ENCODE results near the gene FAM174C. TPM values are rescaled to one million over a fixed set of nuclear protein-coding genes. Genes with fewer than 3 reads are reported as not detected.

Gene FAM174C
- total and polyA plus RNA-seq, 2 of the 8 experiments (the other 6 are each of a cell fraction or from before 2014, with no cell fraction given): 44.5 to 125 TPM

GRCh38 chr19:1307755-1308303 is 32.5 kb downstream of the FAM174C start:
- no peak overlapping the region for H2AFZ ChIP-seq (ENCODE audit: low read length)
- H3K18ac ChIP-seq (ENCODE audit: extremely low read depth, low read length): no peak overlapping the region
- H3K27ac ChIP-seq (ENCODE audit: low read depth, low read length): no peak overlapping the region
- H4K20me1 ChIP-seq (replicated peaks in 1 of 2; ENCODE audit: control insufficient read depth in 1 of 2, insufficient read depth in 2 of 2, low read length in 2 of 2): no peaks in the 10 kb centered on the region
- H2BK15ac ChIP-seq (ENCODE audit: low read length): no peak overlapping the region
- H4K91ac ChIP-seq (replicated peaks; ENCODE audit: insufficient read length, low read length): no peak overlapping the region
- no peak overlapping the region for H2BK120ac ChIP-seq (replicated peaks; ENCODE audit: low read depth, low read length)
- H3K4me1 ChIP-seq (replicated peaks in 1 of 4; ENCODE audit: control insufficient read depth in 3 of 4, insufficient read depth in 4 of 4, low read length in 3 of 4): peaks cover 0 to 4% (median 0%) of the 10 kb centered on the region in 4 experiments; a peak in 1 of 7 replicates
- no peak overlapping the region for H2AK5ac ChIP-seq (ENCODE audit: low read depth, low read length)
- no peaks in the 10 kb centered on the region for H3K79me1 ChIP-seq (ENCODE audit: low read depth, low read length)
- WGBS, 2 experiments (ENCODE audit: extremely low coverage in 1 of 2, insufficient coverage in 1 of 2, insufficient read length in 1 of 2, insufficient replicate concordance in 2 of 2, low coverage in 1 of 2, low lambda C conversion rate in 2 of 2, missing lambda C conversion rate in 1 of 2): 92% methylated on average over 20 of the region's 20 CpGs; no CpG with 5 or more reads in 1 of the 2 experiments
- no peak overlapping the region for H3K14ac ChIP-seq (ENCODE audit: insufficient read length)
- no peaks in the 10 kb centered on the region for H3K9me3 ChIP-seq (ENCODE audit: insufficient read depth in 2 of 2, low read depth in 1 of 2, low read length in 1 of 2)
- H2BK12ac ChIP-seq (ENCODE audit: low read depth, low read length): no peak overlapping the region
- H3K4ac ChIP-seq (replicated peaks; ENCODE audit: insufficient read length, low read depth, low read length): no peak overlapping the region
- no peak for DNase-seq (ENCODE audit: low read depth in 1 of 2, low spot score in 2 of 2)
- H3K9ac ChIP-seq (replicated peaks in 1 of 4; ENCODE audit: extremely low read depth in 1 of 4, low read depth in 3 of 4, low read length in 3 of 4): no peak overlapping the region
- H3K4me3 ChIP-seq (ENCODE audit: extremely low read depth in 1 of 4, insufficient read depth in 2 of 4, low read depth in 3 of 4, low read length in 4 of 4): no peak overlapping the region
- no peak overlapping the region for H3K23ac ChIP-seq (ENCODE audit: insufficient read length)
- H2BK20ac ChIP-seq (ENCODE audit: low read length): no peak overlapping the region
- H3K56ac ChIP-seq (replicated peaks; ENCODE audit: insufficient read length, low read depth, low read length): no peak overlapping the region
- H3K4me2 ChIP-seq (ENCODE audit: insufficient read depth in 1 of 2, low read depth in 2 of 2, low read length in 2 of 2): no peak overlapping the region
- H4K5ac ChIP-seq (ENCODE audit: insufficient read length, low read depth, low read length): no peak overlapping the region
- no peaks in the 10 kb centered on the region for H3K27me3 ChIP-seq (replicated peaks in 1 of 4; ENCODE audit: control insufficient read depth in 3 of 4, extremely low read depth in 1 of 4, insufficient read depth in 3 of 4, low read length in 3 of 4)
- H3K79me2 ChIP-seq (ENCODE audit: control insufficient read depth in 1 of 2, insufficient read depth in 2 of 2, low read length in 2 of 2): no peaks in the 10 kb centered on the region
- ChIA-PET POLR2A (ENCODE audit: partially characterized antibody) (interaction anchor here (1.4 to 4.0 kb wide), 2 partner anchors 10 to 39 kb away, joined by 3 to 18 read pairs; partner anchors contain the start of gene CIRBP), CTCF (ENCODE audit: partially characterized antibody) (interaction anchor here (1.0 to 1.2 kb wide), 3 partner anchors 19 to 38 kb away, joined by 3 to 4 read pairs (median 3); no protein-coding TSS in a partner anchor)
- TF ChIP-seq EP300 (IDR thresholded peaks at IDR 0.05; ENCODE audit: borderline replicate concordance in 1 of 2, low read depth in 2 of 2, low read length in 2 of 2): no peak
- TF ChIP-seq KDM5A (IDR thresholded peaks at IDR 0.05; ENCODE audit: low read length): no peak
- no peak for TF ChIP-seq CTCF (IDR thresholded peaks at IDR 0.05; ENCODE audit: control extremely low read depth in 1 of 3, insufficient read depth in 1 of 3, low read depth in 1 of 3, low read length in 3 of 3)
- TF ChIP-seq RNF2 (IDR thresholded peaks at IDR 0.05; ENCODE audit: borderline replicate concordance, low read depth, low read length, missing control alignments, poor library complexity, severe bottlenecking): no peak
- no peak for TF ChIP-seq RBBP5 (IDR thresholded peaks at IDR 0.05; ENCODE audit: borderline replicate concordance, low read depth, low read length)
- no peak for TF ChIP-seq GABPA (IDR thresholded peaks at IDR 0.05; ENCODE audit: borderline replicate concordance, insufficient read depth, low read length)
- TF ChIP-seq CHD2 (IDR thresholded peaks at IDR 0.05; ENCODE audit: low read length): no peak
- no peak for FAIRE-seq
- no peaks in the 10 kb centered on the region for H3K36me3 ChIP-seq (ENCODE audit: control insufficient read depth in 2 of 4, insufficient read depth in 4 of 4, low read length in 3 of 4)
- H4K8ac ChIP-seq (ENCODE audit: extremely low read depth, insufficient read depth, low read length): no peak overlapping the region
- H3K23me2 ChIP-seq (ENCODE audit: low read depth, low read length): no peaks in the 10 kb centered on the region
- no peak overlapping the region for H2BK5ac ChIP-seq (ENCODE audit: low read depth, low read length)

Data from H1 (cell line).